LNCAP (cell line): ENCODE data around the gene SLAMF1.

ENCODE experiments used
- CTCF ChIP-seq: fragments of 450-650 bp; IDR thresholded peaks from 2 replicates; pipeline ENCODE4 v1.5.1; 2017; ENCODE audit warnings: mild to moderate bottlenecking

SLAMF1 gene

GRCh38 chr1:160577671-160578070 is 69.2 kb downstream of the SLAMF1 start:
- no peak for TF ChIP-seq CTCF

- no peak for TF ChIP-seq CTCF
Measured at GRCh38 chr1:160576884-160577283, 70.0 kb downstream of the SLAMF1 start.

- TF ChIP-seq CTCF = no peak
Measured at GRCh38 chr1:160576390-160576789, 70.5 kb downstream of the SLAMF1 start.

GRCh38 chr1:160575112-160575664 is 71.7 kb downstream of the SLAMF1 start:
- no peak for TF ChIP-seq CTCF

- TF ChIP-seq CTCF = no peak
Measured at GRCh38 chr1:160570840-160571239, 76.0 kb downstream of the SLAMF1 start.

GRCh38 chr1:160569806-160570205 is 77.0 kb downstream of the SLAMF1 start:
- TF ChIP-seq CTCF = no peak

- no peak for TF ChIP-seq CTCF
Measured at GRCh38 chr1:160567858-160568682, 78.8 kb downstream of the SLAMF1 start.
